IPS-20b (cell line): ENCODE results near the gene COL28A1.
A peak's percentile ranks its signal among the peaks of the same experiment; 100 is the strongest.

Experiments used
- H3K27ac ChIP-seq: one replicate; pipeline ENCODE4 v1.5.1; 2013; ENCODE audit warnings: low read length
- H3K27me3 ChIP-seq: 2 replicates; pipeline ENCODE4 v1.6.1; 2013; ENCODE audit warnings: mild to moderate bottlenecking, low read length, inconsistent platforms; ENCODE audit not compliant: insufficient read depth
- H3K36me3 ChIP-seq: 2 replicates; pipeline ENCODE4 v1.6.1; 2013; ENCODE audit warnings: low read depth, mild to moderate bottlenecking, inconsistent platforms, low read length, moderate library complexity; ENCODE audit not compliant: insufficient read depth
- H3K4me1 ChIP-seq: 2 replicates; pipeline ENCODE4 v1.6.1; 2013; ENCODE audit warnings: mild to moderate bottlenecking, control low read depth, inconsistent platforms, low read length, moderate library complexity; ENCODE audit not compliant: insufficient read depth
- H3K4me3 ChIP-seq: 2 replicates; pipeline ENCODE4 v1.5.1; 2013; ENCODE audit warnings: mild to moderate bottlenecking, low read length, inconsistent platforms
- H3K9ac ChIP-seq: 2 replicates; pipeline ENCODE4 v1.6.1; 2013; ENCODE audit warnings: low read depth, mild to moderate bottlenecking, inconsistent platforms, low read length, moderate library complexity
- H3K9me3 ChIP-seq: 2 replicates; pipeline ENCODE4 v1.6.1; 2013; ENCODE audit warnings: mild to moderate bottlenecking, low read depth, low read length, inconsistent platforms; ENCODE audit not compliant: insufficient read depth

COL28A1 gene

DNA sequence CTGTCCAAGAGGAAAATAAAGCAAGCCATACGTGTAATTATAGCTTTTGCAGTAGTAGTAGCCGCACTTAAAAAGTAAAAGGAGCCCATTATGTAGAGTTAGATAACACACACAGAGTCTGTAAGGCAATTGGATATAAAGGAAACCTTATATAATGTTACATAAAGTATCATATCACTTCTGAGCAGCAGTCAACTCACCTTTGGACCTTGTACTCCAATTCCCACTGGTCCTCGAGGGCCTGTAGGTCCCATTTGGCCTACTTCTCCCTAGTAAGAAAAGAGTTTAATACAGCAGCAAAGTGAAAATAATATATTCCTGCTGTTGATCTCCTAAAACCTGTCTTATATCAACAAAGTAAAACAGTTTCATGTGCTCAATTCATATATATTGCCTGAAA is 83.6 kb downstream of the COL28A1 start:
- Histone ChIP-seq H3K4me3 (no peak overlapping the region), H3K27me3 (no peaks in the 10 kb centered on the region), H3K9ac (no peak overlapping the region), H3K4me1 (no peaks in the 10 kb centered on the region), H3K27ac (no peak overlapping the region), H3K36me3 (no peaks in the 10 kb centered on the region), H3K9me3 (peaks cover 18% of the 10 kb centered on the region; the same call in 1 of the 2 replicates)

GRCh38 chr7:7449055-7449454 is 86.6 kb downstream of the COL28A1 start:
- Histone ChIP-seq H3K27ac (no peak overlapping the region), H3K9ac (no peak overlapping the region), H3K9me3 (peaks cover 25% of the 10 kb centered on the region; the same call in 1 of the 2 replicates), H3K4me1 (no peaks in the 10 kb centered on the region), H3K27me3 (no peaks in the 10 kb centered on the region), H3K36me3 (no peaks in the 10 kb centered on the region), H3K4me3 (no peak overlapping the region)

GRCh38 chr7:7446616-7447015 is 89.1 kb downstream of the COL28A1 start:
- H3K9ac ChIP-seq, result no peak overlapping the region
- peaks cover 25% of the 10 kb centered on the region; the same call in 1 of the 2 replicates for H3K9me3 ChIP-seq
- no peak overlapping the region for H3K4me3 ChIP-seq
- no peaks in the 10 kb centered on the region for H3K27me3 ChIP-seq
- H3K27ac ChIP-seq, result no peak overlapping the region
- H3K4me1 ChIP-seq, result no peaks in the 10 kb centered on the region
- H3K36me3 ChIP-seq, result no peaks in the 10 kb centered on the region

DNA sequence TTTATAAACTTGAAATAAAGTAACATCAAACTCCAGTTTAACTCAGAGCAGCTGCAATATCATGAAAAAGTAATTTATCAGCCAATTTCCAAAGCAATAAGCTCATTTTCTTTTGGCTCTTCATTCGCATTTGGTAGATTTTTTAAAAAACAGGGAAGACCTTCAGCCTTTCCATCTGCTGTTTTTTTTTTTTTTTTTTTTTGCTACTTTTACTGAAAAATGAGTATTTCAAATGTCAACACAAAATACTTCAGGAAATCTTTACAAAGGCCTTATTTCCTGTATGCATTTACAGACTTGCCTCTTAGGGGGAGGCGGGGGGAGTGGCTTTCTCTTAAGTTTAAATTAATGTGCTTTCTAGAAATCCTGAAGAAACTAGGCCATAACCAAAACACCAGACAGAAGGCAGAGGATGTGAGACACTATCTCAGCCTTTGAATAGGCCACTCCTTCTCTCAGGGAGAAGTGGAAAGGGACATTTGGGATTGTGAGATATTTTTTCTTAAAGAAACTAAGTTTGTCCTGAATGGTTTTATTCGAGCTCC is 91.8 kb downstream of the COL28A1 start:
- H3K27me3 ChIP-seq, result no peaks in the 10 kb centered on the region
- no peaks in the 10 kb centered on the region for H3K4me1 ChIP-seq
- H3K27ac ChIP-seq, result no peak overlapping the region

DNA sequence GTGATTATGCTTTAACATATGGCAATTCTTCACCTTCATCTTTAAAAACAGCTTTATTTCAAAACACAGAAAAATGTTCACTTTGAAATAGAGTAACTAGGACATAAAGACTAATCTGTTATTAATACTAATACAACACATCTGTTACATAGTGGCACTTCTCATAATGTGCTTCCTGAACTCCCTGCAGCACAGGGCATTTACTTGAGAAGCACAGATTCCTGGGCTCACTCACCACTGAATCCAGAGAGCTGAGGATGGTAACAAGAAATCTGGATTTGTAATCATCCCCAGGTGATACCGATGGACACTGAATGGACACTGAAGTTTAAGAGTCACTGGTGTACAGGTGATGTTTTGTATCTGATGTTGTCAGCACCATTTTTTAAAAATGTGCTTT is 96.1 kb downstream of the COL28A1 start:
- H3K4me3 ChIP-seq, result no peak overlapping the region
- H3K9ac ChIP-seq, result no peak overlapping the region
- H3K36me3 ChIP-seq, result no peaks in the 10 kb centered on the region
- H3K27ac ChIP-seq, result no peak overlapping the region
- H3K9me3 ChIP-seq, result no peaks in the 10 kb centered on the region
- no peaks in the 10 kb centered on the region for H3K27me3 ChIP-seq
- no peaks in the 10 kb centered on the region; the same call in 1 of the 2 replicates for H3K4me1 ChIP-seq

More for the DNA sequence above, 91.8 kb downstream of the COL28A1 start:
- H3K9ac ChIP-seq, result no peak overlapping the region
- peaks cover 19% of the 10 kb centered on the region; the same call in 1 of the 2 replicates for H3K9me3 ChIP-seq
- no peak overlapping the region for H3K4me3 ChIP-seq
- H3K36me3 ChIP-seq, result no peaks in the 10 kb centered on the region

- Histone ChIP-seq H3K27ac (no peak overlapping the region), H3K4me3 (no peak overlapping the region), H3K36me3 (no peaks in the 10 kb centered on the region), H3K9me3 (no peaks in the 10 kb centered on the region), H3K9ac (no peak overlapping the region), H3K27me3 (no peaks in the 10 kb centered on the region), H3K4me1 (peaks cover 7% of the 10 kb centered on the region; the same call in 1 of the 2 replicates)
Observed at GRCh38 chr7:7438851-7439250, 96.8 kb downstream of the COL28A1 start.

DNA sequence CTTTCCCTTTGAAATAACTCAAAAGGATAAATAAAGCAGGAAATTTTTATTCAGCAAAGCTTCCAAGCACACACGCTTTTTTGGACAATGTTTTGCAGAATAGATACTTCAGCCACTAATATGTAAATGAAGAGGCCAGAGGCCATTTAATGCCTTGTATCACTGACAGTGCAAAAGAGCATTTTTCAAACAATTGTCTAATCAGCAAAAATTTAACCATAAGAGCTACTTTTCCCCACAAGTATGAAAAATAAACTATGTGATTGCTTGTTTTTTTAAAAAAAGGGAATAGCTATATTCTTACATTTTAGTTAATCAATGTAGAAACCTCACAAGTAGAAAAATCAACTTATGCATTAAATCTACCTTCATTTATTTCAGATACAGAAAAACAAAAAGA is 99.7 kb downstream of the COL28A1 start:
- H3K4me3 ChIP-seq, result no peak overlapping the region
- H3K9me3 ChIP-seq, result no peaks in the 10 kb centered on the region
- no peak overlapping the region for H3K9ac ChIP-seq
- peaks cover 11% of the 10 kb centered on the region; the same call in 1 of the 2 replicates for H3K4me1 ChIP-seq
- H3K27me3 ChIP-seq, result no peaks in the 10 kb centered on the region
- no peaks in the 10 kb centered on the region for H3K36me3 ChIP-seq
- H3K27ac ChIP-seq, result no peak overlapping the region

GRCh38 chr7:7434329-7434728 is 101.3 kb downstream of the COL28A1 start:
- Histone ChIP-seq H3K4me3 (no peak overlapping the region), H3K9me3 (no peaks in the 10 kb centered on the region), H3K27me3 (no peaks in the 10 kb centered on the region)

DNA sequence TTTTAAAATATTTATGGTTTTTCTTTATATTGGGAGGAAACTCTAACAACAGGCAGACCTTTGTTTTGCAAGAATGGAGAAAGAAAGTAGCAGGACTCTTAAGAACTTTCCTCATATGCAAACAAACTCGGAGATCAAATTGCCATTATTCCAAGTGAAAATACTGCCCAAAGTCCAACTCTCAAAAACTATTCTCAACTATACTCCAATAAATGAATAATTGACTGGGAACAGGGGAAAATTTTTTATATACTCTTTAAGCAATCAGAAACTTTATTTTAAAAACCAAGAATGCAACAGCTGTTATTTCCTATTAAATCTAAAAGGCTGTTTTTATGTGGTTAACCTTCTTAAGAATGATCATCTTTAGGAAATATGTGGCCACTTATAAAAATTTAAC is 101.9 kb downstream of the COL28A1 start:
- Histone ChIP-seq H3K4me3 (peak overlapping the region; percentile 16; the same call in 1 of the 2 replicates), H3K27me3 (no peaks in the 10 kb centered on the region), H3K36me3 (no peaks in the 10 kb centered on the region), H3K4me1 (peaks cover 11% of the 10 kb centered on the region; the same call in 1 of the 2 replicates), H3K9ac (no peak overlapping the region; the same call in 1 of the 2 replicates), H3K9me3 (no peaks in the 10 kb centered on the region), H3K27ac (no peak overlapping the region)

More at GRCh38 chr7:7434329-7434728, 101.3 kb downstream of the COL28A1 start:
- peaks cover 11% of the 10 kb centered on the region; the same call in 1 of the 2 replicates for H3K4me1 ChIP-seq
- H3K27ac ChIP-seq, result no peak overlapping the region
- H3K36me3 ChIP-seq, result no peaks in the 10 kb centered on the region
- H3K9ac ChIP-seq, result peak overlapping the region; percentile 5; the same call in 1 of the 2 replicates

DNA sequence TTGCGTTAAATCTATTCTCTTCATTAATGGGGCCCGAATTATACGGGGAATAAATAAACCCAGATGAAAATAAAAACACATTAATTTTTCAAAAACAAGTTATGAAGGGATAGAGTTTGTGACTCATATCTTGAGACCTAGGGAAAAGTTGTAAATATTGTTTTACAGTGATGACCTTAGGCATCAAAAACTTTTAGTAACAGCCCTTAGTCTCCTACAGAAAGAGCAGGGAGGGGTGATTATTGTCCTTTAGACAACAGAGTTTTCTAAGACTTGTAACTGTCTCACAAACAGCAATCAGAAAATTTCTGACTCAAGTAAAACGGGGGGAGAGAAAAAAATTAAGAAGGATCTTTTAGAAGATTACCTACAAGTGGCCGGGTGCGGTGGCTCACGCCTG is 102.7 kb downstream of the COL28A1 start:
- Histone ChIP-seq H3K9me3 (no peaks in the 10 kb centered on the region), H3K4me1 (peaks cover 11% of the 10 kb centered on the region; the same call in 1 of the 2 replicates), H3K4me3 (no peak overlapping the region), H3K36me3 (no peaks in the 10 kb centered on the region), H3K27me3 (no peaks in the 10 kb centered on the region), H3K9ac (no peak overlapping the region), H3K27ac (no peak overlapping the region)

DNA sequence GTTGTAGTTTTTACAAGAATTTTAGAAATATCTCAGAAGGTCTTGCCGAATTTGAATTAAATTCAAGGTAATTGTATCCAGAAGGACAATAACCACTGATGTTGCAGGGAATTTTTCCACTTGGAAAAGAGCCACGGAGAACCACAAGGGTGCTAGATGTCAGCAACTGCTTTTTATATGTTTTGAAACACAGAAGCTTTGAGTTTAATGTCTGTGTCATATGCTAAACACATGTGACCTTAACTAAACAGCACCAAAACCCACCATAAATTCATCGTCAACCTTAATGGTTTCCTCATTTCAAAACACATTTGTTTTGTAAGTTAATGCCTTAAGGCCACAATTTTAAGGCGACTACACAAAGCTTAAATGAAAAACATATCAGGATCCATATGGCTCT is 106.9 kb downstream of the COL28A1 start:
- peaks cover 3% of the 10 kb centered on the region; the same call in 1 of the 2 replicates for H3K4me1 ChIP-seq
- H3K27ac ChIP-seq, result no peak overlapping the region
- H3K9ac ChIP-seq, result no peak overlapping the region
- H3K9me3 ChIP-seq, result no peaks in the 10 kb centered on the region
- H3K4me3 ChIP-seq, result no peak overlapping the region
- no peaks in the 10 kb centered on the region for H3K27me3 ChIP-seq
- H3K36me3 ChIP-seq, result no peaks in the 10 kb centered on the region

- no peak overlapping the region for H3K9ac ChIP-seq
- H3K4me1 ChIP-seq, result no peaks in the 10 kb centered on the region
- no peaks in the 10 kb centered on the region for H3K9me3 ChIP-seq
- H3K27ac ChIP-seq, result no peak overlapping the region
- no peak overlapping the region for H3K4me3 ChIP-seq
- H3K36me3 ChIP-seq, result no peaks in the 10 kb centered on the region
- no peaks in the 10 kb centered on the region for H3K27me3 ChIP-seq
Observed at GRCh38 chr7:7427363-7427762, 108.3 kb downstream of the COL28A1 start.
